H9 (cell line): ENCODE results near the gene DICER1. TPM values are rescaled to one million over a fixed set of nuclear protein-coding genes. Genes with fewer than 3 reads are reported as not detected.

Source experiments
- DNase-seq: peaks from one replicate; pipeline ENCODE4 v3.0.0-alpha.2; 2017
- H2AFZ ChIP-seq: one replicate; pipeline ENCODE4 v1.6.1; 2013; ENCODE audit warnings: mild to moderate bottlenecking, low read length, control low read depth, moderate library complexity
- H2AK5ac ChIP-seq: 2 replicates; pipeline ENCODE4 v1.6.1; 2013; ENCODE audit warnings: low read length, control low read depth, mixed read lengths; ENCODE audit not compliant: insufficient read length
- H2BK120ac ChIP-seq: one replicate; pipeline ENCODE4 v1.6.1; 2013; ENCODE audit warnings: low read depth, mild to moderate bottlenecking, low read length, control low read depth, inconsistent platforms; ENCODE audit not compliant: poor library complexity, severe bottlenecking
- H2BK12ac ChIP-seq: 2 replicates; pipeline ENCODE4 v1.6.1; 2013; ENCODE audit warnings: low read length, control low read depth, mixed read lengths, low read depth; ENCODE audit not compliant: insufficient read length
- H2BK15ac ChIP-seq: 2 replicates; pipeline ENCODE4 v1.6.1; 2013; ENCODE audit warnings: low read depth, low read length, control low read depth
- H2BK20ac ChIP-seq: one replicate; pipeline ENCODE4 v1.6.1; 2013; ENCODE audit warnings: low read depth, mild to moderate bottlenecking, low read length, control low read depth, inconsistent platforms; ENCODE audit not compliant: poor library complexity, severe bottlenecking
- H2BK5ac ChIP-seq: 2 replicates; pipeline ENCODE4 v1.6.1; 2013; ENCODE audit warnings: low read length, control low read depth, mixed read lengths; ENCODE audit not compliant: insufficient read length
- H3K14ac ChIP-seq: 2 replicates; pipeline ENCODE4 v1.6.1; 2013; ENCODE audit warnings: low read length, control low read depth; ENCODE audit not compliant: insufficient read depth
- H3K18ac ChIP-seq: 2 replicates; pipeline ENCODE4 v1.6.1; 2013; ENCODE audit warnings: low read depth, mild to moderate bottlenecking, mixed read lengths, low read length, control low read depth; ENCODE audit not compliant: insufficient read length
- H3K23ac ChIP-seq: 2 replicates; pipeline ENCODE4 v1.6.1; 2013; ENCODE audit warnings: low read length, control low read depth, mixed read lengths, low read depth; ENCODE audit not compliant: insufficient read length
- H3K23me2 ChIP-seq: 2 replicates; pipeline ENCODE4 v1.6.1; 2013; ENCODE audit warnings: low read depth, mild to moderate bottlenecking, mixed read lengths, low read length, control low read depth; ENCODE audit not compliant: insufficient read length, poor library complexity, severe bottlenecking
- H3K27ac ChIP-seq: 2 replicates; pipeline ENCODE4 v1.5.1; 2013; ENCODE audit warnings: low read length, control low read depth, mixed read lengths, low read depth; ENCODE audit not compliant: insufficient read length
- H3K27me3 ChIP-seq: 2 replicates; pipeline ENCODE4 v1.6.1; 2013; ENCODE audit warnings: low read length, control low read depth, inconsistent platforms; ENCODE audit not compliant: insufficient read depth
- H3K4ac ChIP-seq: 2 replicates; pipeline ENCODE4 v1.6.1; 2013; ENCODE audit warnings: low read depth, mild to moderate bottlenecking, control low read depth, inconsistent platforms, low read length, moderate library complexity
- H3K4me1 ChIP-seq: 2 replicates; pipeline ENCODE4 v1.6.1; 2013; ENCODE audit warnings: low read length, control low read depth, inconsistent platforms; ENCODE audit not compliant: insufficient read depth
- H3K4me2 ChIP-seq: 2 replicates; pipeline ENCODE4 v1.6.1; 2013; ENCODE audit warnings: low read length, control low read depth, mixed read lengths; ENCODE audit not compliant: insufficient read length, insufficient read depth
- H3K56ac ChIP-seq: 2 replicates; pipeline ENCODE4 v1.6.1; 2013; ENCODE audit warnings: low read depth, mild to moderate bottlenecking, mixed read lengths, low read length, control low read depth; ENCODE audit not compliant: insufficient read length
- H3K79me1 ChIP-seq: 2 replicates; pipeline ENCODE4 v1.6.1; 2013; ENCODE audit warnings: low read depth, mild to moderate bottlenecking, moderate library complexity, low read length, control low read depth, inconsistent platforms; ENCODE audit not compliant: insufficient read depth, poor library complexity, severe bottlenecking
- H3K79me2 ChIP-seq: 2 replicates; pipeline ENCODE4 v1.6.1; 2013; ENCODE audit warnings: low read length, control low read depth, inconsistent platforms; ENCODE audit not compliant: insufficient read depth
- H3K9ac ChIP-seq: 2 replicates; pipeline ENCODE4 v1.6.1; 2013; ENCODE audit warnings: low read length, control low read depth, mixed read lengths; ENCODE audit not compliant: insufficient read length; ENCODE audit errors: extremely low read depth
- H3K9me3 ChIP-seq: one replicate; pipeline ENCODE4 v1.6.1; 2013; ENCODE audit warnings: low read depth, low read length, inconsistent platforms; ENCODE audit not compliant: control insufficient read depth
- H3T11ph ChIP-seq: one replicate; pipeline ENCODE4 v1.6.1; 2013; ENCODE audit warnings: mild to moderate bottlenecking, low read length, control low read depth, inconsistent platforms
- H4K20me1 ChIP-seq: one replicate; pipeline ENCODE4 v1.6.1; 2013; ENCODE audit not compliant: control insufficient read depth, insufficient read length, insufficient read depth
- H4K5ac ChIP-seq: 2 replicates; pipeline ENCODE4 v1.6.1; 2013; ENCODE audit warnings: low read depth, mild to moderate bottlenecking, mixed read lengths, low read length, control low read depth; ENCODE audit not compliant: insufficient read length
- H4K8ac ChIP-seq: replicated peaks from 2 replicates; pipeline ENCODE4 v1.6.1; 2013; ENCODE audit warnings: low read length, control low read depth, mixed read lengths, low read depth; ENCODE audit not compliant: insufficient read length
- H4K91ac ChIP-seq: 2 replicates; pipeline ENCODE4 v1.6.1; 2013; ENCODE audit warnings: low read depth, mild to moderate bottlenecking, moderate library complexity, mixed read lengths, low read length, control low read depth; ENCODE audit not compliant: insufficient read length
- H3K27ac Mint-ChIP-seq, 3 experiments: 2 replicates in 2 of 3; 3 replicates in 1 of 3; pipeline ENCODE4 v1.8.0; 2020 to 2021; ENCODE audit warnings: mixed read lengths in 3 of 3, mild to moderate bottlenecking in 1 of 3, moderate library complexity in 1 of 3
- H3K27me3 Mint-ChIP-seq: 2 replicates; pipeline ENCODE4 v1.8.0; 2021; ENCODE audit warnings: low read depth, mild to moderate bottlenecking, moderate library complexity, mixed read lengths
- H3K36me3 Mint-ChIP-seq, 3 experiments: 2 replicates in 2 of 3; 3 replicates in 1 of 3; pipeline ENCODE4 v1.8.0; 2020 to 2021; ENCODE audit warnings: low read depth in 3 of 3, mixed read lengths in 3 of 3; ENCODE audit not compliant: insufficient read depth in 1 of 3
- H3K4me1 Mint-ChIP-seq, 2 experiments: 2 replicates each; pipeline ENCODE4 v1.8.0; 2020; ENCODE audit warnings: mixed read lengths in 2 of 2
- H3K4me3 Mint-ChIP-seq, 2 experiments: 2 replicates in 1 of 2; 3 replicates in 1 of 2; pipeline ENCODE4 v1.8.0; 2020 to 2021; ENCODE audit warnings: mild to moderate bottlenecking in 2 of 2, mixed read lengths in 2 of 2, moderate library complexity in 1 of 2
- H3K9me3 Mint-ChIP-seq, 2 experiments: 2 replicates in 1 of 2; 3 replicates in 1 of 2; pipeline ENCODE4 v1.8.0; 2020; ENCODE audit warnings: mild to moderate bottlenecking in 2 of 2, mixed read lengths in 2 of 2, moderate library complexity in 1 of 2
- WGBS: extraction: QIAGEN DNeasy Blood & Tissue Kit; methylation state at CpG from one replicate; pipeline ENCODE4 v1.1.7; 2013; ENCODE audit warnings: missing lambda C conversion rate, low lambda C conversion rate, mixed read lengths; ENCODE audit not compliant: insufficient read length; ENCODE audit errors: extremely low coverage; 5-methylcytosine and 5-hydroxymethylcytosine counted together
- total RNA-seq: library from RNA; stranded (reverse); gene quantifications from 2 replicates; pipeline ENCODE4 v1.2.1, GENCODE V29; 2021
- TF ChIP-seq, protein P1 (sequence below): fragments of 200-600 bp; sonication (generic); conservative IDR thresholded peaks from 3 replicates; pipeline ENCODE4 v1.8.0; 2021; ENCODE audit warnings: antibody characterized with exemption, mild to moderate bottlenecking

The DICER1 gene
- total RNA-seq, 1 experiment from 2014 or later, result 57.0 TPM

- Histone ChIP-seq H3K9ac (no peak overlapping the region), H3K4me1 (peaks cover 5% of the 10 kb centered on the region; the same call in 1 of the 2 replicates), H3K4ac (no peak overlapping the region), H2BK15ac (no peak overlapping the region), H3T11ph (no peak overlapping the region), H2BK12ac (no peak overlapping the region), H3K27me3 (no peaks in the 10 kb centered on the region), H4K8ac (no peak overlapping the region), H3K79me2 (no peaks in the 10 kb centered on the region), H3K23ac (no peak overlapping the region), H4K91ac (no peak overlapping the region), H2BK5ac (no peak overlapping the region), H3K56ac (no peak overlapping the region), H3K18ac (no peak overlapping the region), H3K23me2 (no peaks in the 10 kb centered on the region), H2AK5ac (no peak overlapping the region), H3K14ac (no peak overlapping the region), H3K4me2 (no peak overlapping the region), H3K27ac (no peak overlapping the region), H3K79me1 (no peaks in the 10 kb centered on the region), H2BK120ac (no peak overlapping the region), H3K9me3 (no peaks in the 10 kb centered on the region), H4K20me1 (no peaks in the 10 kb centered on the region), H2AFZ (no peak overlapping the region), H2BK20ac (no peak overlapping the region), H4K5ac (no peak overlapping the region)
- DNase-seq, result no peak
- TF ChIP-seq, protein P1, sequence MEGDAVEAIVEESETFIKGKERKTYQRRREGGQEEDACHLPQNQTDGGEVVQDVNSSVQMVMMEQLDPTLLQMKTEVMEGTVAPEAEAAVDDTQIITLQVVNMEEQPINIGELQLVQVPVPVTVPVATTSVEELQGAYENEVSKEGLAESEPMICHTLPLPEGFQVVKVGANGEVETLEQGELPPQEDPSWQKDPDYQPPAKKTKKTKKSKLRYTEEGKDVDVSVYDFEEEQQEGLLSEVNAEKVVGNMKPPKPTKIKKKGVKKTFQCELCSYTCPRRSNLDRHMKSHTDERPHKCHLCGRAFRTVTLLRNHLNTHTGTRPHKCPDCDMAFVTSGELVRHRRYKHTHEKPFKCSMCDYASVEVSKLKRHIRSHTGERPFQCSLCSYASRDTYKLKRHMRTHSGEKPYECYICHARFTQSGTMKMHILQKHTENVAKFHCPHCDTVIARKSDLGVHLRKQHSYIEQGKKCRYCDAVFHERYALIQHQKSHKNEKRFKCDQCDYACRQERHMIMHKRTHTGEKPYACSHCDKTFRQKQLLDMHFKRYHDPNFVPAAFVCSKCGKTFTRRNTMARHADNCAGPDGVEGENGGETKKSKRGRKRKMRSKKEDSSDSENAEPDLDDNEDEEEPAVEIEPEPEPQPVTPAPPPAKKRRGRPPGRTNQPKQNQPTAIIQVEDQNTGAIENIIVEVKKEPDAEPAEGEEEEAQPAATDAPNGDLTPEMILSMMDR, result no peak
- WGBS, result no CpG with 5 or more reads among the region's 6 CpGs
- peaks cover 2 to 8% (median 5%) of the 10 kb centered on the region in 3 experiments; a peak in 5 of 7 replicates for H3K36me3 Mint-ChIP-seq
- H3K27ac Mint-ChIP-seq, result peak overlapping the region in 1 of 3 experiments; percentile 17; a peak in 2 of 7 replicates
- peaks cover 8 to 9% of the 10 kb centered on the region in 2 experiments; a peak in 4 of 5 replicates for H3K9me3 Mint-ChIP-seq
- no peaks in the 10 kb centered on the region; the same call in none of the 2 replicates for H3K27me3 Mint-ChIP-seq
- H3K4me3 Mint-ChIP-seq, result no peak overlapping the region
- H3K4me1 Mint-ChIP-seq, result peaks cover 21 to 33% of the 10 kb centered on the region in 2 experiments
These were observed 35.8 kb upstream of the DICER1 start for GRCh38 chr14:95193081-95193480.
